K562 (cell line): ENCODE data around the gene CNDP2. TPM values are rescaled to one million over a fixed set of nuclear protein-coding genes. Genes with fewer than 3 reads are reported as not detected.

Experiments used
- E2F3 ChIP-seq: fragments of 250-450 bp; sonication (Bioruptor Pico); IDR thresholded peaks from 2 replicates; pipeline ENCODE4 v1.4.0; 2020; ENCODE audit warnings: mild to moderate bottlenecking
- NR2C2 ChIP-seq, 2 experiments: fragments of 200-800 bp in 1 of 2; sonication (Bioruptor generic) in 1 of 2; sonication (generic) in 1 of 2; formaldehyde crosslinking in 1 of 2; IDR thresholded peaks; 2 replicates each; pipeline versions ENCODE4 v1.6.1 to v1.8.0; 2016 to 2022; ENCODE audit warnings: mild to moderate bottlenecking in 1 of 2, missing compliant biosample characterization in 1 of 2, missing genetic modification characterization in 1 of 2, missing genetic modification reagents in 1 of 2
- XRCC5 ChIP-seq: fragments of 200-400 bp; formaldehyde crosslinking; IDR thresholded peaks from 2 replicates; pipeline ENCODE4 v1.6.1; 2017; ENCODE audit warnings: low read depth, mild to moderate bottlenecking, low read length
- ZFX ChIP-seq: sonication (generic); formaldehyde crosslinking; IDR thresholded peaks from 2 replicates; pipeline ENCODE4 v1.8.0; 2022; ENCODE audit warnings: mild to moderate bottlenecking, missing genetic modification reagents, moderate library complexity
- polyA plus RNA-seq, 8 experiments: library from polyadenylated mRNA; depleted of rRNA in 4 of 8; stranded (reverse) in 5 of 8; unstranded in 3 of 8; fragments of >200 nt; fragmentation: Nextera tagmentation in 2 of 8; fragmentation: Illumina TruSeq in 1 of 8; extraction: Ambion mirVana in 2 of 8; extraction: Trizol in 1 of 8; gene quantifications; 2 replicates each; pipeline versions ENCODE4 v1.2.1 to v1.2.3, GENCODE V29; 2011 to 2014; ENCODE audit warnings: inconsistent platforms in 1 of 8, missing spikeins in 1 of 8
- total RNA-seq, 7 experiments: library from RNA; depleted of rRNA in 6 of 7; stranded (reverse); fragments of >200 nt in 6 of 7; fragmentation: Illumina TruSeq in 2 of 7; extraction: Trizol in 2 of 7; gene quantifications; 2 replicates each; pipeline versions ENCODE4 v1.2.1 to v1.2.3, GENCODE V29; 2011 to 2021; ENCODE audit warnings: low replicate concordance in 1 of 7
- TF ChIP-seq, protein P1 (sequence below): fragments of 450-650 bp; IDR thresholded peaks from 2 replicates; pipeline ENCODE4 v1.6.1; 2016; ENCODE audit warnings: mild to moderate bottlenecking, moderate library complexity
- TF ChIP-seq, protein P2 (sequence below): sonication (generic); formaldehyde crosslinking; IDR thresholded peaks from 2 replicates; pipeline ENCODE4 v1.8.1; 2023; ENCODE audit warnings: mild to moderate bottlenecking, missing genetic modification reagents

The CNDP2 gene
- total and polyA plus RNA-seq, 9 of the 15 experiments (the other 6 are each of a cell fraction or from before 2014, with no cell fraction given) = 34.1 to 128 (median 53.8) TPM

DNA sequence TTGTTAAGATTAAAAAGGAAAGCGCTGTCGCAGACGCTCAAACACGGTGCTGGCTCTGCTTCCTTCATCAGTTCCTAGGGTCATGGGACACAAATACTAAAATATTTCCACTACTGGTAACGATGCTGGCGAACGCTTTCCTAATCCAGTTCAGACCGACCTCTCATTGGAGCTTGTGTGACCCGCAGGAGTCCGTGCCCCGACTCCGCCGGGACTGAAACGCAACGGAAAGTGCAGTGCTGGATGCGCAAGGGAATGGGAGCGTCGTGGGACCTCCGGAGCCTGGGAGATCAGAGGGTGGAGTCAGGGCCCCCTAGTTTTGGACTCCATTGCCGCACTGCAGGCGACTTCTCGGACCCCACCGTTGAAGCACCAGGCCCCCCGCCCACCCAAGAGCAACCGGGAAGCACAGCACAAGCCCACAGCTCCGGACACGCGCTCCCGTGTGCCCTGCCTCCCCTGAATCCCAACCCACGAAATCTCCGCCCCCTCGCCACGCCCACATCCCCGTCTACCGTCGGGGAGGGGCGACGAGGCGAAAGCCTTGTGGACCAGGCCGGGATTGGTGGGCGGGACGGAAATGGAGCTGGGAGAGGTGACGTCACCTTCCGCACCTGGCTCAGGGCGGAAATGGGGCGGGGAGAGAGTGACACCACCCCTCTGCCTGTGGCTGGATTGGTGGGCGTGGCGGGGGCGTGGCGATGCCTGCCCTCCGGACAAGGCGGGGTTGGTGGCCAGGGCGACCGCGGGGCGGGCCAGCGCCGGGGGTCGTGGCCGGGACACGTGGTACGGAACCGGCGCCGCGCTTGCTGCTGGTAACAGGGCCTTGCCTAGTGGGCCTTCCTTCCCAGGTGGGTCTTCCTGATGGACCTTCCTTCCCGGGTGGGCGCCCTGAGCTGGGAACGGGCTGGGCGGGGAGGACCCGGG is at the start of gene CNDP2 (continued):
- TF ChIP-seq, protein P1, sequence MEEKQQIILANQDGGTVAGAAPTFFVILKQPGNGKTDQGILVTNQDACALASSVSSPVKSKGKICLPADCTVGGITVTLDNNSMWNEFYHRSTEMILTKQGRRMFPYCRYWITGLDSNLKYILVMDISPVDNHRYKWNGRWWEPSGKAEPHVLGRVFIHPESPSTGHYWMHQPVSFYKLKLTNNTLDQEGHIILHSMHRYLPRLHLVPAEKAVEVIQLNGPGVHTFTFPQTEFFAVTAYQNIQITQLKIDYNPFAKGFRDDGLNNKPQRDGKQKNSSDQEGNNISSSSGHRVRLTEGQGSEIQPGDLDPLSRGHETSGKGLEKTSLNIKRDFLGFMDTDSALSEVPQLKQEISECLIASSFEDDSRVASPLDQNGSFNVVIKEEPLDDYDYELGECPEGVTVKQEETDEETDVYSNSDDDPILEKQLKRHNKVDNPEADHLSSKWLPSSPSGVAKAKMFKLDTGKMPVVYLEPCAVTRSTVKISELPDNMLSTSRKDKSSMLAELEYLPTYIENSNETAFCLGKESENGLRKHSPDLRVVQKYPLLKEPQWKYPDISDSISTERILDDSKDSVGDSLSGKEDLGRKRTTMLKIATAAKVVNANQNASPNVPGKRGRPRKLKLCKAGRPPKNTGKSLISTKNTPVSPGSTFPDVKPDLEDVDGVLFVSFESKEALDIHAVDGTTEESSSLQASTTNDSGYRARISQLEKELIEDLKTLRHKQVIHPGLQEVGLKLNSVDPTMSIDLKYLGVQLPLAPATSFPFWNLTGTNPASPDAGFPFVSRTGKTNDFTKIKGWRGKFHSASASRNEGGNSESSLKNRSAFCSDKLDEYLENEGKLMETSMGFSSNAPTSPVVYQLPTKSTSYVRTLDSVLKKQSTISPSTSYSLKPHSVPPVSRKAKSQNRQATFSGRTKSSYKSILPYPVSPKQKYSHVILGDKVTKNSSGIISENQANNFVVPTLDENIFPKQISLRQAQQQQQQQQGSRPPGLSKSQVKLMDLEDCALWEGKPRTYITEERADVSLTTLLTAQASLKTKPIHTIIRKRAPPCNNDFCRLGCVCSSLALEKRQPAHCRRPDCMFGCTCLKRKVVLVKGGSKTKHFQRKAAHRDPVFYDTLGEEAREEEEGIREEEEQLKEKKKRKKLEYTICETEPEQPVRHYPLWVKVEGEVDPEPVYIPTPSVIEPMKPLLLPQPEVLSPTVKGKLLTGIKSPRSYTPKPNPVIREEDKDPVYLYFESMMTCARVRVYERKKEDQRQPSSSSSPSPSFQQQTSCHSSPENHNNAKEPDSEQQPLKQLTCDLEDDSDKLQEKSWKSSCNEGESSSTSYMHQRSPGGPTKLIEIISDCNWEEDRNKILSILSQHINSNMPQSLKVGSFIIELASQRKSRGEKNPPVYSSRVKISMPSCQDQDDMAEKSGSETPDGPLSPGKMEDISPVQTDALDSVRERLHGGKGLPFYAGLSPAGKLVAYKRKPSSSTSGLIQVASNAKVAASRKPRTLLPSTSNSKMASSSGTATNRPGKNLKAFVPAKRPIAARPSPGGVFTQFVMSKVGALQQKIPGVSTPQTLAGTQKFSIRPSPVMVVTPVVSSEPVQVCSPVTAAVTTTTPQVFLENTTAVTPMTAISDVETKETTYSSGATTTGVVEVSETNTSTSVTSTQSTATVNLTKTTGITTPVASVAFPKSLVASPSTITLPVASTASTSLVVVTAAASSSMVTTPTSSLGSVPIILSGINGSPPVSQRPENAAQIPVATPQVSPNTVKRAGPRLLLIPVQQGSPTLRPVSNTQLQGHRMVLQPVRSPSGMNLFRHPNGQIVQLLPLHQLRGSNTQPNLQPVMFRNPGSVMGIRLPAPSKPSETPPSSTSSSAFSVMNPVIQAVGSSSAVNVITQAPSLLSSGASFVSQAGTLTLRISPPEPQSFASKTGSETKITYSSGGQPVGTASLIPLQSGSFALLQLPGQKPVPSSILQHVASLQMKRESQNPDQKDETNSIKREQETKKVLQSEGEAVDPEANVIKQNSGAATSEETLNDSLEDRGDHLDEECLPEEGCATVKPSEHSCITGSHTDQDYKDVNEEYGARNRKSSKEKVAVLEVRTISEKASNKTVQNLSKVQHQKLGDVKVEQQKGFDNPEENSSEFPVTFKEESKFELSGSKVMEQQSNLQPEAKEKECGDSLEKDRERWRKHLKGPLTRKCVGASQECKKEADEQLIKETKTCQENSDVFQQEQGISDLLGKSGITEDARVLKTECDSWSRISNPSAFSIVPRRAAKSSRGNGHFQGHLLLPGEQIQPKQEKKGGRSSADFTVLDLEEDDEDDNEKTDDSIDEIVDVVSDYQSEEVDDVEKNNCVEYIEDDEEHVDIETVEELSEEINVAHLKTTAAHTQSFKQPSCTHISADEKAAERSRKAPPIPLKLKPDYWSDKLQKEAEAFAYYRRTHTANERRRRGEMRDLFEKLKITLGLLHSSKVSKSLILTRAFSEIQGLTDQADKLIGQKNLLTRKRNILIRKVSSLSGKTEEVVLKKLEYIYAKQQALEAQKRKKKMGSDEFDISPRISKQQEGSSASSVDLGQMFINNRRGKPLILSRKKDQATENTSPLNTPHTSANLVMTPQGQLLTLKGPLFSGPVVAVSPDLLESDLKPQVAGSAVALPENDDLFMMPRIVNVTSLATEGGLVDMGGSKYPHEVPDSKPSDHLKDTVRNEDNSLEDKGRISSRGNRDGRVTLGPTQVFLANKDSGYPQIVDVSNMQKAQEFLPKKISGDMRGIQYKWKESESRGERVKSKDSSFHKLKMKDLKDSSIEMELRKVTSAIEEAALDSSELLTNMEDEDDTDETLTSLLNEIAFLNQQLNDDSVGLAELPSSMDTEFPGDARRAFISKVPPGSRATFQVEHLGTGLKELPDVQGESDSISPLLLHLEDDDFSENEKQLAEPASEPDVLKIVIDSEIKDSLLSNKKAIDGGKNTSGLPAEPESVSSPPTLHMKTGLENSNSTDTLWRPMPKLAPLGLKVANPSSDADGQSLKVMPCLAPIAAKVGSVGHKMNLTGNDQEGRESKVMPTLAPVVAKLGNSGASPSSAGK = no peak; the same call in none of the 2 replicates
- TF ChIP-seq E2F3 (no peak), NR2C2 (CRISPR knock-in tag; IDR thresholded peaks at IDR 0.05) (peak; percentile 68), NR2C2 (tag; IDR thresholded peaks at IDR 0.05) (peak; percentile 88), ZFX (CRISPR knock-in tag) (peak; percentile 96; the same call in 1 of the 2 replicates), XRCC5 (no peak)
- TF ChIP-seq, protein P2, sequence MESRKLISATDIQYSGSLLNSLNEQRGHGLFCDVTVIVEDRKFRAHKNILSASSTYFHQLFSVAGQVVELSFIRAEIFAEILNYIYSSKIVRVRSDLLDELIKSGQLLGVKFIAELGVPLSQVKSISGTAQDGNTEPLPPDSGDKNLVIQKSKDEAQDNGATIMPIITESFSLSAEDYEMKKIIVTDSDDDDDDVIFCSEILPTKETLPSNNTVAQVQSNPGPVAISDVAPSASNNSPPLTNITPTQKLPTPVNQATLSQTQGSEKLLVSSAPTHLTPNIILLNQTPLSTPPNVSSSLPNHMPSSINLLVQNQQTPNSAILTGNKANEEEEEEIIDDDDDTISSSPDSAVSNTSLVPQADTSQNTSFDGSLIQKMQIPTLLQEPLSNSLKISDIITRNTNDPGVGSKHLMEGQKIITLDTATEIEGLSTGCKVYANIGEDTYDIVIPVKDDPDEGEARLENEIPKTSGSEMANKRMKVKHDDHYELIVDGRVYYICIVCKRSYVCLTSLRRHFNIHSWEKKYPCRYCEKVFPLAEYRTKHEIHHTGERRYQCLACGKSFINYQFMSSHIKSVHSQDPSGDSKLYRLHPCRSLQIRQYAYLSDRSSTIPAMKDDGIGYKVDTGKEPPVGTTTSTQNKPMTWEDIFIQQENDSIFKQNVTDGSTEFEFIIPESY = no peak
